ENCODE data around the gene RRAS2. TPM values are rescaled to one million over a fixed set of nuclear protein-coding genes. Genes with fewer than 3 reads are reported as not detected.

RRAS2 gene
- total RNA-seq, 2 donors from 2014 or later, result 15.8 to 27.5 TPM

DNA sequence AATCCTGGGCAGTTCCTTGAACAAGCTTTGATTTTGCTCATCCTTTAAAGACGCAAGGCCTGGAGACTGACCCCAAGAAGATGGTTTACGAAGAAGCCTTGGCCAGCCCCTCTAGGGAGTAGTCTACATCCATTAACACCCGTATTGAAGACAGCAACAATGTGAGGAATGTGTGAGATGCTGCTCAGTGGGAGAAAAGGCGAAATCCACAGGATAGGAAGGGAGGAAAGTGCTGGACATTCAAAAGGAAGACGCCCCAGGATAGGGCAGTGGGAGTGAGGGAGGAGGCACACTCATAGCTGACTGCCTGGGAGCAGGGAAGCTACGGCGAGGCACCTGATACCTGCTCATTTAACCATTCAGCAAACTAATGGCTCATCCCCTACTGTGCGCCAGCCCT is 114.1 kb downstream of the RRAS2 start:
- Histone ChIP-seq H3K27me3 (no peaks in the 10 kb centered on the region), H3K4me1 (no peaks in the 10 kb centered on the region), H3K9me3 (no peaks in the 10 kb centered on the region), H3K36me3 (replicated peaks in 1 of 2; ENCODE audit: insufficient read depth in 1 of 2, low read depth in 2 of 2) (no peaks in the 10 kb centered on the region), H3K27ac (no peak overlapping the region), H3K4me3 (no peak overlapping the region)
- ATAC-seq (no peak), DNase-seq (no peak)
- 79 to 81% methylated on average over 8 of the region's 8 CpGs for WGBS, 2 donors
- TF ChIP-seq POLR2A (IDR thresholded peaks at IDR 0.05), result no peak
- TF ChIP-seq, protein P1, sequence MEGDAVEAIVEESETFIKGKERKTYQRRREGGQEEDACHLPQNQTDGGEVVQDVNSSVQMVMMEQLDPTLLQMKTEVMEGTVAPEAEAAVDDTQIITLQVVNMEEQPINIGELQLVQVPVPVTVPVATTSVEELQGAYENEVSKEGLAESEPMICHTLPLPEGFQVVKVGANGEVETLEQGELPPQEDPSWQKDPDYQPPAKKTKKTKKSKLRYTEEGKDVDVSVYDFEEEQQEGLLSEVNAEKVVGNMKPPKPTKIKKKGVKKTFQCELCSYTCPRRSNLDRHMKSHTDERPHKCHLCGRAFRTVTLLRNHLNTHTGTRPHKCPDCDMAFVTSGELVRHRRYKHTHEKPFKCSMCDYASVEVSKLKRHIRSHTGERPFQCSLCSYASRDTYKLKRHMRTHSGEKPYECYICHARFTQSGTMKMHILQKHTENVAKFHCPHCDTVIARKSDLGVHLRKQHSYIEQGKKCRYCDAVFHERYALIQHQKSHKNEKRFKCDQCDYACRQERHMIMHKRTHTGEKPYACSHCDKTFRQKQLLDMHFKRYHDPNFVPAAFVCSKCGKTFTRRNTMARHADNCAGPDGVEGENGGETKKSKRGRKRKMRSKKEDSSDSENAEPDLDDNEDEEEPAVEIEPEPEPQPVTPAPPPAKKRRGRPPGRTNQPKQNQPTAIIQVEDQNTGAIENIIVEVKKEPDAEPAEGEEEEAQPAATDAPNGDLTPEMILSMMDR (IDR thresholded peaks at IDR 0.05), result no peak
- intact Hi-C loops (cut with DNase I), result loop anchor here (5.0 to 10.0 kb wide), 2 partner anchors 288 to 470 kb away; no protein-coding TSS in a partner anchor

DNA sequence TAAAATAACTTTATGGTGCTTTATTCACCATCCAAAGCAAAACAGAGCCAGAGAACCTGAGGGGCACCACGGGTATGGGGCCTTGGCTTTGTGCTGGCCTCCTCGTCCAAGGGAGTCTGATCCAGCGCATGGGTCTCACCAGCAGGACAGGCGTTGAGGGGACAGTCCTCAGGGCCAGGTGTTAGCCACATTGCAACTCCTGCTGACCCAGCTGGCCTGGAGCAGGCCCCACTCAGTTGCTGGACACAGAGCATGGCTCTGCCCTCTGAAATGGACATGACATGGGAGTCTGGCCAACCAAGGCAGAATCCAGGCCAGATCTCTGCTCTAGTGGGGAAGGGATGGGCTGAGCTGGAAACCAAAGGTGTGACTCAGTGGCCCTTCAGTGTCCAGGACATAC is 116.2 kb downstream of the RRAS2 start:
- Histone ChIP-seq H3K9me3 (no peaks in the 10 kb centered on the region), H3K27me3 (no peaks in the 10 kb centered on the region), H3K36me3 (replicated peaks in 1 of 2; ENCODE audit: insufficient read depth in 1 of 2, low read depth in 2 of 2) (no peaks in the 10 kb centered on the region), H3K27ac (no peak overlapping the region), H3K4me1 (no peaks in the 10 kb centered on the region), H3K4me3 (no peak overlapping the region)
- ATAC-seq, result no peak
- WGBS, 2 donors, result 88 to 92% methylated on average over 4 of the region's 4 CpGs
- no peak for DNase-seq
- intact Hi-C loops (cut with DNase I), result loop anchor here (10.0 kb wide), 1 partner anchor 468 kb away; no protein-coding TSS in a partner anchor
- no peak for TF ChIP-seq POLR2A (IDR thresholded peaks at IDR 0.05)
- TF ChIP-seq, protein P1 (IDR thresholded peaks at IDR 0.05), result no peak

DNA sequence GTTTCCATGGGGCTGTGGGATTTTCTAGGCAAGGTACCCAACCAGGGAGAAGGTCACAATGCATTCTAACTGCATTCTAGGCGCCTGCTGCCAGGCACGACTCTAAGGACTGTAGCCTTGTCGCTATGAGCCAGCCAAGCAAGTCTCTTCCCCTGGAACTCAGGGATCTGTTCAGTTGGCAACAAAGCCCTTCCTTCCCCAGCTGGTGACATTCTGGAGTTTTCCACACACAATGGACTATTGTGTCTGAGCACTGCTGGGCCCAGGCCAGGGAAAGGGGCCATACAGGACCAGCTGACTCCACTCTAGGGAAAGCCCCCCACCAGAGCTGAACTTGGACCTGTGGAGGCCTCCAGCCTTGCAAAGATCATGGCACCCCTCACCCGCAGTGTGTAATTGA is 116.8 kb downstream of the RRAS2 start:
- Histone ChIP-seq H3K4me3 (no peak overlapping the region), H3K36me3 (replicated peaks in 1 of 2; ENCODE audit: insufficient read depth in 1 of 2, low read depth in 2 of 2) (no peaks in the 10 kb centered on the region), H3K4me1 (no peaks in the 10 kb centered on the region), H3K27ac (no peak overlapping the region), H3K27me3 (no peaks in the 10 kb centered on the region), H3K9me3 (no peaks in the 10 kb centered on the region)
- 33 to 38% methylated on average over 4 of the region's 4 CpGs for WGBS, 2 donors
- TF ChIP-seq, protein P1 (IDR thresholded peaks at IDR 0.05), result no peak
- TF ChIP-seq POLR2A (IDR thresholded peaks at IDR 0.05), result no peak
- DNase-seq (peak in 2 of 4 donors; percentile 35 to 42), ATAC-seq (peak; percentile 42)
- intact Hi-C loops (cut with DNase I), result loop anchor here (10.0 kb wide), 1 partner anchor 467 kb away; no protein-coding TSS in a partner anchor

DNA sequence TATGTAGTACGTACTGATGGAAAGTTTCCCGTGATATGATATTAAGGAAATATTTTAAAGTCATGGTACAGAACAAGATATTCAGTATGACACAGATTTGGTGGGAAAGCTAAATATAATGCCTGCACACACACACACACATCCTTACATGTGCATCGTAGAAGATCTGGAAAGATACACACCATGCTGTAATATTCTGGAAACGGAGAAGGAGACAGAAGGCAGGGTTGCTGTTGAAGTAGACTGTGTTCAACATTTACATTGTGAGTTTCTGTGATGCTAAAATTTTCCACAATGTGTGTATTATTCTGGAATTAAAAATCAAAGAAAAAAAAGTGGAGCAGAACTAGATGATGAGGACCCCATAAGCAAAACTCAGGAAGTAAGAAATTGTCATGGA is 118.0 kb downstream of the RRAS2 start:
- no peak overlapping the region for H3K27ac ChIP-seq
- ATAC-seq (no peak), DNase-seq (no peak)
- H3K4me3 ChIP-seq, result no peak overlapping the region
- no peaks in the 10 kb centered on the region for H3K27me3 ChIP-seq
- WGBS, 2 donors, result 86 to 92% methylated on average over 4 of the region's 4 CpGs
- intact Hi-C loops (cut with DNase I), result loop anchor here (10.0 kb wide), 1 partner anchor 466 kb away; no protein-coding TSS in a partner anchor
- no peaks in the 10 kb centered on the region for H3K9me3 ChIP-seq
- H3K36me3 ChIP-seq (replicated peaks in 1 of 2; ENCODE audit: insufficient read depth in 1 of 2, low read depth in 2 of 2), result no peaks in the 10 kb centered on the region
- no peaks in the 10 kb centered on the region for H3K4me1 ChIP-seq
- TF ChIP-seq, protein P1 (IDR thresholded peaks at IDR 0.05), result no peak
- no peak for TF ChIP-seq POLR2A (IDR thresholded peaks at IDR 0.05)

DNA sequence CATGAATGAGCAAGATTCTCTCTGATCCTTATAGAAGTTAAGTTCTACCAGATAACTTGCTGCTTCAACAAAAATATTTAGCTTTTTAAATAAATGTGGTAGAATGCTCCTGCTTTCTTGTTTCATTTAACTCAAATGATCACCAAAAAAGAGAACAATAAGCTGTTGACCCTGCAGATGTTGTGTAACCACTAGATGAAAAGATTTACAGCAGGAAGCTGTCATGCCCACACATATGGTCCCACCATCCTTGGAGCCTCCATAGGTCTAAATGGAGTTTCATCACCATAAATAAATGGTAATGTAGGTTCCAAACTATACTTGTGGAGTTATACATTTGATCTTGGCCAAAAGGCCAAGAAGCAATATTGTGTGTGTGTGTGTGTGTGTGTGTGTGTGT is 118.8 kb downstream of the RRAS2 start:
- Histone ChIP-seq H3K4me1 (no peaks in the 10 kb centered on the region), H3K36me3 (replicated peaks in 1 of 2; ENCODE audit: insufficient read depth in 1 of 2, low read depth in 2 of 2) (no peaks in the 10 kb centered on the region), H3K27me3 (no peaks in the 10 kb centered on the region), H3K9me3 (no peaks in the 10 kb centered on the region), H3K4me3 (no peak overlapping the region), H3K27ac (no peak overlapping the region)
- TF ChIP-seq, protein P1 (IDR thresholded peaks at IDR 0.05), result no peak
- no peak for TF ChIP-seq POLR2A (IDR thresholded peaks at IDR 0.05)
- no peak for DNase-seq
- ATAC-seq, result no peak
- intact Hi-C loops (cut with DNase I), result loop anchor here (10.0 kb wide), 1 partner anchor 465 kb away; no protein-coding TSS in a partner anchor
